IPS-NIHi7 (cell line): ENCODE data around the gene C1orf198.

Experiments used
- DNase-seq: peaks from one replicate; pipeline ENCODE4 v3.0.0; 2012; ENCODE audit warnings: mixed read lengths; ENCODE audit errors: extremely low spot score

Gene C1orf198, protein sequence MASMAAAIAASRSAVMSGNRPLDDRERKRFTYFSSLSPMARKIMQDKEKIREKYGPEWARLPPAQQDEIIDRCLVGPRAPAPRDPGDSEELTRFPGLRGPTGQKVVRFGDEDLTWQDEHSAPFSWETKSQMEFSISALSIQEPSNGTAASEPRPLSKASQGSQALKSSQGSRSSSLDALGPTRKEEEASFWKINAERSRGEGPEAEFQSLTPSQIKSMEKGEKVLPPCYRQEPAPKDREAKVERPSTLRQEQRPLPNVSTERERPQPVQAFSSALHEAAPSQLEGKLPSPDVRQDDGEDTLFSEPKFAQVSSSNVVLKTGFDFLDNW

GRCh38 chr1:230867903-230868735, at the start of gene C1orf198:
TSS of gene C1orf198 (minus strand) at chr1:230868521. CDS start at chr1:230868512, 9 bp downstream.
- peak; percentile 93 for DNase-seq

GRCh38 chr1:230917284-230918135, 49.2 kb upstream of the C1orf198 start:
- DNase-seq, result peak; percentile 86

GRCh38 chr1:230916587-230917283, 48.4 kb upstream of the C1orf198 start:
- DNase-seq, result no peak

DNA sequence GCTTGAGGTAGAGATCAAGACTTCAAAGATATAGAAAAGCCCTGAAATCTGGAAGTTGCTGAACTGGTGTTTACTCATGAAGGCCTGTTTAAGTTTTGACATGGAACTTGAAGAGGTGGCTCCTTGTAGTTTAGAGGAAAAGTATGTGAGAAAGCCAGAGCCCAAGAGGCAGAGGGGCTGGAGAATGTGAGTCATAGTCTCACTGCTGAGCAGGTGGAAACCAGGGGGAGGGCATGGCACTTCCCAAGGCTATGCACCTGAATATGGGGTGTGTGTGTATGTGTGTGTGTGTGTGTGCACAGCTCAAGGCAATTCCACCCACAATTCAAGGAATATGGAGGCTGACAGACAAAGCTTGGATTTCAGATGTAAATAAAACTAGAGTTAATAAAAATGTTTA, 46.8 kb upstream of the C1orf198 start:
- DNase-seq, result no peak

GRCh38 chr1:230913496-230913895, 45.2 kb upstream of the C1orf198 start:
- no peak for DNase-seq

DNA sequence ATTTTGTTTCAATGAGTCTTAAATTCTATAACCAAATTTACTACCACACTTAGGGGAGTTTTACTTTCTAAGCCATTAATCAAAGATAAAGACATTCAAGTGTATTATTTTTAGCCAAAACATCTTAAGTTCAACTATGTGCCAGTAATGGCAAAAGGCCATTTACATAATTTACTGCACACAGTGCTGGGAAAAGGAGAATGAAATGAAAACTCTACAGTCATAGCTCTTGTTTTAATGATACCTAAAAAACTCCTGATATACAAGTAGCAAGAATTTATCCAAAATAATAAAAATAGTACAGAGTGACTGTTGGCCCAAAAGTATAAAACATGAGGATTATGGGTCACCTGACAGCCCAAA, 42.4 kb upstream of the C1orf198 start:
- no peak for DNase-seq

GRCh38 chr1:230909974-230910754, 41.8 kb upstream of the C1orf198 start:
- DNase-seq, result no peak

GRCh38 chr1:230907472-230908205, 39.3 kb upstream of the C1orf198 start:
- DNase-seq, result no peak

- no peak for DNase-seq
Measured at GRCh38 chr1:230906226-230906625, 37.9 kb upstream of the C1orf198 start.

DNA sequence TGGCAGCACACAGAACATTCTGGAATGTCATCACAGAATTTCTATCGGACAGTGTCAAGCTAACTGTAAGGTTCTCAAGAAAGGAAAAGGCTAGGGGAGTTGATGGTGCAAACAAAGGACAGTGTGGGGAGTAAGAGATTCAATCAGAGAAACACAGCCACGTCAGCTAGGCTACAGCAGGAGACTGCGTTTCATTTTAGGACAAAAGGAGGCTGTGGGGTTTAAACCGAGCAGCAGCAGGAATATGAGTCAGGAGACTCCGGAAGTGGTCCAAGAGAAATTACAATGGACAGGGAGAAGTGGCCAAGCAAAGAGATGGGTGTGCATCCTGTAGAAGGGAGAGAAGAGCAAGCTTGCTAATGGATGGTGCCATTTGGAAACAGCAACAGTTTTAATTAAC, 37.4 kb upstream of the C1orf198 start:
- DNase-seq, result no peak

DNA sequence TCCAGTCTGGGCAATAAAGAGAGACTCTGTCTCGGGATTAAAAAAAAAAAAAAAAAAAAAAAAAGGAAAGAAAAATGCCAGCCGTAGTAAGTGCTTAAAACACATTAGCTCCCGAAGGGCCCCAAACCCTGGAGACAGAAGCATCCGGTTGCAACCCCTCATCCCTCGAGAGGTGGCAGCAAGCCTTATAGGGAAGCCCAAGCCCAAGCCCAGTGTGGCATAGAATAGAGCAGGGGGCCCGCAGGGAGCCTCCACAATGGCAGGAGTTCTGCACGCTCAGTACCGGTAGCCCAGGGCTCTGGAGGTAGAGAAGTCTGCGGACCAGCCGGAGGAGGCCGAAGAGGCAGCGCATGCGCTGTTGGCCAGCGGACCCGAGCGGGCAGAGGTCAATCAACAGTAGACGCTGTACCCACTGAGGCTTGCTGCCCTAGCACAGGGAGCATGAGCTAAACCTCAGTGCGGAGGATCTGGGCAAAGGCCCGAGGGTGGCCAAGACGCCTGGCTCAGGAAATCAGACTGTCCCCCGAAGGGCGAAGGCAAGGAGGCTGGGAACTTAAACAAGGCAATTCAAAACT, 34.1 kb upstream of the C1orf198 start:
- DNase-seq, result no peak

DNA sequence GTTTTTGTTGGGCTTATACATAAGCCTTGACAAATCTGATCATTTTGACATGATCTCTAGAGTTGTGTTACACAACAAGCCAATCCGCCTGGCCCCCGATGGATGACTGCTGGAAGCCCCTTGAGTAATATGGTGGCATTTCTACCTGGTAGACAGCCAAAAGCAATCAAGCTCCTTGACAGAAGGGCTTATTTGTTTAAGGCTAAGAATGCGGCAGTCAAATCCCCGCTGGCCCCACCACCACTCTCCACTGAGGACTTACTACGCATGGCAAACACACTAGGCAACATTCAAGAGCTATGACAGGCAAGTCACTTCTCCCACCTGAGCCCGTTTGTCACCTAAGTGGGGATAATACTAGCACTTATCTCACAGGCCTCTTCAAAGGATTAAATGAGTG, 33.4 kb upstream of the C1orf198 start:
- DNase-seq, result no peak

GRCh38 chr1:230900984-230901383, 32.7 kb upstream of the C1orf198 start:
- no peak for DNase-seq

DNA sequence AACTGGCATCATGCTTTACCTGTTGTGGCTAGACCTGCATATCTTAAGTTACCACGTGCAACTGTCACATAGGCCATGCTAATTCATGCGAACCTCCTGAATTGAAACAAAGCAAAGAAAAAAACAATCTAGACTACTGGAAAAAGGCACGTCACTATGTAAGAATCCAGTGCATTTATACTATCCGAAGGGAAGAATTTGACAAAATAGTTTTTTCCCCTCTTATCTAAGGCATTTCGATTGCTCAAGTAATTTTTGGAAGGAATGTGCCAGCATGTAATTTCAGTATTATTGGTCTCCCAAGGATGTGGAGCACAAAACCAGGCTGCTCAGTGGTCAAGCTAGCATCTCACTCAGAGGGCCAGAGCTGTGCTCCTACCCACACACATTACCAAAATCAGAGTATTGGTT, 31.5 kb upstream of the C1orf198 start:
- DNase-seq, result no peak

DNA sequence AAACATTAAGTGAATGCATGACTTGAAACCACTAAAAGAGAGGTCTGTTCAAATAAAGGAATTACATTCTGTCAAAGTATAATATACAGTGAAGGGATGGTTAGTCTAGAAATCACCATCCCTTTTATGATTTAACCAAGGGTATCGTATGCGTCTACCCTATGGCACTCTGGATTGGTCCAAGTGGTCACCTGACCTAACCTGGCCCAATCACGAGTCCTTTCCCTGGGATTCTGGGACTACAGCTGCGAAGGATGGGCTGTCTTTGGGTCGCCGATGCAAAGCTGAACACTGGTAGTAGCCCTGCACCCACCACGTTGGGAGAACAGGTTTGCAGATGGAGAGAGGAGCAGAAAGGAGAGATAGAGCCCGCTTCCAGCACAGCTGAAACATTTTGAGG, 30.4 kb upstream of the C1orf198 start:
- no peak for DNase-seq

GRCh38 chr1:230898144-230898543, 29.8 kb upstream of the C1orf198 start:
- DNase-seq, result no peak

DNA sequence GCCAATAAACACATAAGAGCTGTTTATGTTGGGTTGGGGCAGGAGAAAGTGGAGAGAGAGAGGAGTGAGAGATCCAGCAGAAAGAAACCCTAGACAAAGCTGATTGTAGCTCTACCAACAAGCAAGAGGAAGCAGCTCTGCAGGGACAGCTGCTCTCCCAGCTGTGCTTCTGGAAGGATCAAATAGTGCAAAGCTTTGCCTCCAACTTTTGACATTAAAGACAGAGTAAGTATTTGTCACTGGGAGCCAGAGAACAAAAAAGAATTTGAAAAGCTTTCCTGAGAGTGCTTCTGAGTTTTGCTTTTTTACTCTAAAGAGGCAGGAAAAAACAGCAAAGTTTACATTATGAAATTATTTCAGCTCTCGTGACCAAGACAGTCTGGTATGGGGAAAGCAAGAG, 28.5 kb upstream of the C1orf198 start:
- DNase-seq, result no peak

DNA sequence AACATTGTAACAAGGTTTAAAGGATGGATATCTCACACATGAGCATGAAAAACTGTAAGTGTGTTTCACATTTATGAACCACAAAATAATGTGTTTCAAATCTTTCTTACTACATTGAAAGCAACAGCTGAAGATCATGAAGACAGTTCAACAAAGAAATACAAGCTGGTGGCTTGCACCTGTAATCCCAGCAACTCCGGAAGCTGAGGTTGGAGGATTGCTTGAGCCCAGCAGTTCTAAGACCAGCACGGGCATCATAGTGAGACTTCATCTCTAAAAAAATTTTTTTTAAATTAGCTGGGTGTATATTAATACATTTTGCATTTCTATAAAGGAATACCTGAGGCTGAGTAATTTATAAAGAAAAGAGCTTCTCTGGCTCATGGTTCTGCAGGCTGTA, 27.1 kb upstream of the C1orf198 start:
- no peak for DNase-seq

DNA sequence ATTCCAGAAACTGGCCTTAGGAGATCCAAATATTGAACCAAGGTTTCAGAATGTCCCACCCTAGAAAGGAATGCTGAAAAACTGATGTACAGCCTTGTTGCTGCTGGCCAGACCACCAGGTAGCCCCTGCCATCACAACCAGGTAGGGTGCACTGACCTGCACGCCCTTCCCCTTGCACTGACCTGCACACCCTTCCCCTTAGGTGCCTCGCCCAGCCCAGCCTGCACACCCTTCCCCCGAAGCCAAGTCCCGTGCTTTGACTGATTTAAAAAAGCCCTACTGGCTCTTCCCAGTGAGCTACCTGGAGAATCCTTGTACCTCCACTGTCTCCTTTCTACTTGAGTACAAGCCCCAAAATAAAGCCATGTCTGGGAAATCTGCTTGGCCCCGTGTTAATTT, 26.3 kb upstream of the C1orf198 start:
- DNase-seq, result no peak

GRCh38 chr1:230894032-230894431, 25.7 kb upstream of the C1orf198 start:
- DNase-seq, result no peak
